VCaP (cell line): Measurements from ENCODE around the gene CROT.

Experiments used
- H3K27ac ChIP-seq: fragments of 450-650 bp; 2 replicates; pipeline ENCODE4 v1.5.1; 2017
- CTCF ChIP-seq: fragments of 450-650 bp; conservative IDR thresholded peaks from 2 replicates; pipeline ENCODE4 v1.5.1; 2017; ENCODE audit warnings: mild to moderate bottlenecking, moderate library complexity

CROT gene

GRCh38 chr7:87445897-87446296, 100.4 kb downstream of the CROT start:
- H3K27ac ChIP-seq = no peak overlapping the region
- TF ChIP-seq CTCF = no peak

- TF ChIP-seq CTCF = no peak
- H3K27ac ChIP-seq = no peak overlapping the region
Observed at GRCh38 chr7:87447116-87447635, 101.7 kb downstream of the CROT start.

GRCh38 chr7:87448388-87448787, 102.9 kb downstream of the CROT start:
- no peak overlapping the region for H3K27ac ChIP-seq
- TF ChIP-seq CTCF = no peak
